ENCODE data around the gene POLE2. TPM values are rescaled to one million over a fixed set of nuclear protein-coding genes. Genes with fewer than 3 reads are reported as not detected.

Gene POLE2
- total and polyA plus RNA-seq, 2 of the 13 experiments (the other 11 are each of a cell fraction or from before 2014, with no cell fraction given): 16.6 to 37.0 TPM

DNA sequence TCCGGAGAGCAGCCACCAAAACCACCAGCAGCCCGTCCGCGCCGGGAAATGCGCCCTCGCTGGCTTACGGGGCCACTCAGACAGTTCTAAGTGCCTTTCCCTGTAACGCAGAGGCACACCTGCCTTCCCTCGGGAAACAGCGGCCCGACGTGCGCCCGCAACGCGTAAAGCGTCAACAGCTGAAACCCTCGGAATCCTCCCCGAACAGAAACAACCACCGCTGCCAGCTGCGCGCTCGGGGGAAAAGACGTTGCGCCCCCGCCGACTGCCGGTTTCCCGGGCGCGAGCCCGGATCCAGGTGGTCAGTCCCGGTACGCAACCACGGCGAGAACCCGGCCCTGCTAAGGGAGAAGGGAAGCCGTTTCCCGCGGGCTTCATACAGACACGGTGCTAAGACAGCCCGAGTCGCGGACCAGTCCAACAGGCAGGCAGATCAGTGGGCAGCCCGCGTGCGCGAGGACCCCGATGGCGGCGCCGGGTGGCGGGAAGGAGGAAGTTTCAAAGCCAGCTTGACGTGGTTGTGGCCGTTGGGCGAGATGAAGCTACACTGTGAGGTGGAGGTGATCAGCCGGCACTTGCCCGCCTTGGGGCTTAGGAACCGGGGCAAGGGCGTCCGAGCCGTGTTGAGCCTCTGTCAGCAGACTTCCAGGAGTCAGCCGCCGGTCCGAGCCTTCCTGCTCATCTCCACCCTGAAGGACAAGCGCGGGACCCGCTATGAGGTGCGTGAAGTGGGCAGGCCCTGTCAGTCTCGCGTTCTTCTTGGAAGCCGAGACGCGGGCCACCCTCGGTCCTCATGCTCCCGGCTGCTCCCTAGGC lies 89.3 kb downstream of the POLE2 start, which contains the start of gene LRR1 (continued):
- TF ChIP-seq AHDC1 (CRISPR knock-in tag; IDR thresholded peaks at IDR 0.05; ENCODE audit: borderline replicate concordance) (no peak), ZNF580 (CRISPR knock-in tag; IDR thresholded peaks at IDR 0.05; ENCODE audit: borderline replicate concordance, low read depth) (peak; percentile 72; the same call in 1 of the 2 replicates), SRY (CRISPR knock-in tag; IDR thresholded peaks at IDR 0.05) (peak; percentile 91; the same call in 1 of the 2 replicates), ZNF646 (CRISPR knock-in tag; IDR thresholded peaks at IDR 0.05) (no peak), MIXL1 (CRISPR knock-in tag; IDR thresholded peaks at IDR 0.05) (peak; percentile 39; the same call in 1 of the 2 replicates), SATB2 (CRISPR knock-in tag; IDR thresholded peaks at IDR 0.05) (peak; percentile 53; the same call in 1 of the 2 replicates), TSC22D2 (CRISPR knock-in tag; IDR thresholded peaks at IDR 0.05; ENCODE audit: borderline replicate concordance) (peak; percentile 64; the same call in 1 of the 2 replicates), ZNF569 (CRISPR knock-in tag; IDR thresholded peaks at IDR 0.05; ENCODE audit: borderline replicate concordance) (no peak), ZNF780A (CRISPR knock-in tag; IDR thresholded peaks at IDR 0.05) (0 out of 2 replicates have a peak, but pooled peaks have one; percentile 73)
- TF ChIP-seq, protein P1, sequence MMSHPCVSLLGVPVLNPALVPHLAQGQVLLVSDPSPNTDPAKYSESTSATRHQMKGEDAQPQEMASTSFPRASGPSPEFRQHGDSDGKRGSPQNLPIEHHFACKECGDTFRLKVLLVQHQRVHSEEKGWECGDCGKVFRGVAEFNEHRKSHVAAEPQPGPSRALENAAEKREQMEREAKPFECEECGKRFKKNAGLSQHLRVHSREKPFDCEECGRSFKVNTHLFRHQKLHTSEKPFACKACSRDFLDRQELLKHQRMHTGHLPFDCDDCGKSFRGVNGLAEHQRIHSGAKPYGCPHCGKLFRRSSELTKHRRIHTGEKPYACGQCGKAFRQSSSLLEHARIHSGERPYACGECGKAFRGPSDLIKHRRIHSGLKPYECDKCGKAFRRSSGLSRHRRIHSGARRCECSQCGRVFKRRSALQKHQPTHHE (CRISPR knock-in tag; IDR thresholded peaks at IDR 0.05; ENCODE audit: borderline replicate concordance): 0 out of 2 replicates have a peak, but pooled peaks have one; percentile 56
